Stimulated activated CD4-positive, alpha-beta T cell treated with anti-CD3 and anti-CD28 coated beads, Interleukin-15, amount 100 ng/mL, for 48 hours (primary cell): ENCODE results near the gene BBS9.
"Not testable (repeated sequence)": the region's sequence is repeated elsewhere in the genome, so short reads cannot be mapped to it uniquely, and the experiment has no call there.

ENCODE experiments used
- DNase-seq, 2 donors: peaks; one replicate each; pipeline ENCODE4 v3.0.0-alpha.2; 2020; ENCODE audit warnings: low read depth in 2 of 2

The BBS9 gene

DNA sequence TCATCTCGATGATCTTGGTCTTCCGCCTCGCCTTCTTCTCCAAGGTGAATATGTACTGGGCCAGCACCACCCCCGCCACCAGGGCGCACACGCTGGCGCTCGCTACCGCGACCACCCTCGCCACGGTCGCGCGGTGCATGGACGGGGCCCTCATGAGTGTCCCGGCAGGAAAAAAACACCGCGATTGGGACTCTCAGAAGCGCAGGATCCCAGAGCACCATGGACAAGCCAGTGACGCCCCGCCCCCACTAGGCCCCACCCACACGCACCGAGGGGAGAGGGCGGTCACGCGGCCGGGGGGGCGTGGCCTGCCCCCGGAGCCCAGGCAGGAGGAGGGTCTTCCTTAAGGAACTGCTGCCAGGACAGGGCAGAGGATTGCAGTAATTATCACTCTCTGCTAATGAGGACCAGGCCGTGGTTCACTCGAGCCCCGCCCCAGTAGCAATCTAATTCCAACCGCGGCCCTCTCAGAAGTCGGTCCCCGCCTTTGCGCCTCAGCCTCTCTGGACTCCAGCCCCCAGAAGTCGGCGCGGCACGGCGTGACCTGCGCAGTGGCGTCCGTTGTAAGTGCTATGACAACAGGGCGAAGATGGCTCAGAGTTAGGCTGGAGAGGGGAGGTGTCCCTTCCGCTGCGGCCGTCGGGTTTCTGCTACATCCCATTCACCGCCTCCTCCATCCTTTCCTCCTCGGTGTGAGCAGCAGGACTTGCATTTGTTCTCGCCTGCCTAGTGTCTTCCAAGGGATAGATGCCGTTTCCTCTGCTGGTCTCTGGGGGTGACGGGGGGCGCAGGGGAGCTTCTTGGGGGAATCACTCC is at the start of gene BBS9:
TSS of gene BBS9 (plus strand) at position 575 of the 816 bp plus-strand sequence. CDS start 16,689 bp downstream, outside the sequence.
- peak; percentile 87 to 90 for DNase-seq

DNA sequence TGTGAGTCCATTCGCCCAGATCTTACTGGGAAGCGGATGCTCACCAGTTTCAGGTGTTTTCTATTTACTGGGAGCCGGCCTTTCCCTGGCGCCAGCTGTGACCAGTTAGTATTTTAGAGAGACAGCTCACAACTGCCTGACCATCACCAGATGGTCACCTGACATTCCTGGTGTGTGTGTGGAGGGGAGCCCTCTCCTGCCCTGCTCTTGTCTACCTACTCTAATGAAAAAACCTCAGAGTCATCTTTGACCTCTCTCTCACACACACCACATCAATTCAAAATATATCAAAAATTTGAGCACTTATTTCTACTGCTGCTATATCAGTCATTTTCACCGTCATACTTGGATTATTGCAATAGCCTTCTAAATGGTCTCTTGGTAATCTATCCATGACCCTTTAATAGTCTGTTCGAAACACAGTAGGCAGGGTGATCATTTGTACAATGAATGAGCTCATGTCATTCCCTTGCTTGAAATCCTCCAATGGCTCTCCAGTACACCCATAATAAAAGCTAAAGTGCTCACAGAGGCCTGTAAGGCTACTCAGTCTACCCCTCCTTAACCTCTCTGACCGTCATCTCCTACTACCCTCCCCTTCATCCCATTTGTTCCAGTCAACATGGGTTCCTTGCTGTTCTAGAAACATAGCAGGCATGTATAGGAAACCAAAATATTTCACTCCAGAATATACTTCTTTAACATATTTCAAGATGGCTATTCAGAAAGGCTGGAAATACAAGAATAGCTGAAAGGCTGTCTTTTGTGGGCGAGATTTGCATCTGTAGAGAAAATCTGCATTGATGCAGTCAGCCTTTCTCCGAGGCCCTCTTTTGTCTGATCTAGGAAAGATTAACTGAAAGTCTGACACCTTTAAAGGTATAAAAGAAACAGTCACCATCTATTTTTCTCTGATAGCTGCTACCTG is 49.3 kb upstream of the BBS9 start:
- DNase-seq, result no peak

DNA sequence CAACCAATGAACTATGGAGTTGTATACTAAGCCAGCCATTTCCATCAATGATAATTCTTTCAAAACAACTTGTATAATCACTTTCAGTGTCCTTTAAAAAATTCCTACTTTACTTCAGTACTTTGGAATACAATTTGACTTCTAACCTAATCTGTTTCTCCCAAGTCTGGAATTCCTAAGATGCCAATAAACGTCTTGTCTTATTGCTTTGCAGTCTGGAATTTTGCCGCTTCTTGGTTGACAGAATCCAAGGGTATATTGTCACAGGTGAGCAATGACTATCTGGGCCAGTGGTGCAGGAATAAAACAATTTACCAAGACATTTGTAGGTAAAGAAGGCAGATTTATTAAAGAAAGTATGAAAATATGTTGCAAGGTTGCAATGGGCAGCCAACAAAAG is 42.0 kb upstream of the BBS9 start:
- no peak for DNase-seq

DNA sequence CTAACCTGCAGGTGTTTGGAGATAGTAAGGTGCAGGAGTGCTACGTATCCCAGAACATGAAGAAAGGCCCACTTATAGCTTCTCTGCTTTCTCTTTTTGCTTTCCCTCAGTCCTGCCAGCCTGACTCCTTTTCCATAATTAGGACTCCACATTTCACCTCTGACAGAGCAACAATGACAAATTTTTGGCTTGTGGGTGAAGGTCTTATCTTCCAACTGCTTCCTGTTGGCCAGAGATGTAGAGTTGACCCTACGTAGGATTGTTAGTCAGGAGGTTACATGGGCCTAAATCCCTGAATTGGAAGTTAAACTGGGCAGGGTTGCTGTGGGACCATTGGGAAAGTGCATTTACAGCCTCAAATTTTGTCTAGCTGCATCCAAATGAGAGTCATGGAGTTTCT is 41.5 kb upstream of the BBS9 start:
- no peak for DNase-seq

DNA sequence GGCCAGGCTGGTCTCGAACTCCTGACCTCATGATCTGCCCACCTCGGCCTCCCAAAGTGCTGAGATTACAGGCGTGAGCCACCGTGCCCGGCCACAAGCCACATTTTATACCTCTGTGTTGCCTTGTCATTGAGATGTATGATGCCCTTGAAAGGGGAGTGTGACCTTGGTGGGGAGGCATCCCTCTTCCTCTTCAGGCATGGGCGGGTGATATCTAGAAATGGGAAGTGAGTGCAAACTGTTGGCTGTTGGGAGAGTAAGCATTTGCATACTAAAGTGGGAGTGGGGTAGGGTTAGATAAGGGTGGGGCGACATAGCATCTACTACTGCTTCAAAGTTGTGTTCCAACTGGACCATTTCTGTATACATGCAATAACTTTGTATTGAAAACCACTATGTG is 40.2 kb upstream of the BBS9 start:
- no peak for DNase-seq

DNA sequence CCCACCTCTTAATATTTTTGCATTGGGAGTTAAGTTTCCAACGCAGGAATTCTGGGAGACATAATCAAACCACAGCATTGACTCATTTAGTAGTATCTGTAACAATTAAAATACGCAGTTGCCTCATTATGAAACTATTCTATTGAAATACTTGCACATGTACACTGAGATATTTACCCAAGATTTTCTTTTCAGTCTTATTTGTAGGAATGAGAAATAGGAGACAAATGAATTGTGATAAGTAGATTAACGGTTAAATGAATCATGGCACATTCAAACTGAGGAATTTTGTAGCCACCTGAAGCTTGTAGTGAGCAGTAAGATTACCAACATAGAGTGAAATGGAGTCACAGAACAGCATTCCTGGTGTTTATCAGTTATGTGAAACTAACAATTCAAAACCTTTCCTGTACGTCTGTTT is 38.2 kb upstream of the BBS9 start:
- no peak for DNase-seq

DNA sequence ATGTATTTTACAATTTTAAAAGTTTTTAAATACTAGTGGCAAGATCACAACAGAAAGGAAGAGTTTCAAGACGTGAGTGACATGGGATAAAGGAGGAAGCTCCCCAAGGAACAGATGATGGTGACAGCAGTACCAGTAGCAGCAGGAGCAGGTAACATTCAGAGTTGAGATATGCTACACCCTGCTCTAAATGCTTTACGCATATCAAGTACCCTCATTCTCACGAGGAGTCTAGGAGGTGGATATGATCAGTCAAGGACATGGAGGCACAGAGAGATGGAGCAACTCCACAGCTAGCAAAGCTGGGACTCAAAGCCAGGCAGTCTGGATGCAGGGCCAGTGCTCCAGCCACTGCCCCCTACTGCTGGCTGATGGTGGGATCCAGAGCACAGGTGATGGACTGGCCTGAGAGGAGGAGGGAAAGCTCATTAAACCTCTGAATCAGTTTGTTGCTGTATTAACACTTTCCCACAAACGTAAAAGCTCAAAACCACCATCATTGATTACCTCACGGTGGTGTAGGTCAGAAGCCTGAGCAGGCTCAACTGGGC is 37.6 kb upstream of the BBS9 start:
- DNase-seq, result no peak

DNA sequence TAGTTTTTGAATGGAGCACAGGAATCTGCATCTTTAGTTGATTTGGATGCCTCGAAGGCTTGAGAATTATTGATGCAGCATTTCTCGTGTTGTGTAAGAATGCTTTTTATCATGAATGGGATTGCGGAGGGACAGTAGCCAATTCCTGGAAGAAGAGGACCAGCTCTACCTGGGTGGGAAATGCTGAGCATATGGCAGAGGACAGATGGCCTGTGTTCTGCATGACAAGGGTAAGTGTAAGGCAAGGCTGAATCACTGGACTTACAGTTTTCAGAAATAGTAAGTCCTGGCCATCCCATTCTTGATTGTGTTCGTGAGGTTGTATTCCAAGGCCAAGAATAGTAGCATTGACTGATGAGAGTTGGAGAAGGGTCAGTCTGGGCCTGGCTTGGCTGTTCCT is 36.1 kb upstream of the BBS9 start:
- DNase-seq, result no peak

DNA sequence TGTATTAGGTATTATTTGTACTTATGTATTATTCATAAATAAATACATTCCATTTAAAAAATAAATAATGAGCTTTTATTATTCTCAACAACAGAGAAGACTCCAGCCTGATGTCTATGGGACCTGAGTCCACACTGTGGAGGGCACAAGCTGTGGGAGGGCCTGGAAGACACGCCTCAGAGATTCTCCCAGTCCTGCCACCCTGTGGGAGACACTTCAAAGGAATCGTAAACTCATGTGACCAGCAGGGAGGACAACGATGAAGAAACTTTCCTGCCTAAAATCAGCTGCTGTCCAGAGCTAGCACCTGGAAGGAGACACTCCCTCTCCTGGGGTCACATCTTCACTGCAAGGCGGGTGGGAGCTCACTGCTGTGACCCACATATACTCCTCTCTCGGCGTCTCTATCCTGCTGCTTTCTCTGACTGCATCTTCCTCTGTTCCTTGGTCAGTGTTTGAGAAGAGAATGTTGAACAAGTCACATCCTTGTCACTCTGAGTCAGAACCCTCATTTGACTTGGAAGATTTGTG is 34.6 kb upstream of the BBS9 start:
- DNase-seq, result not testable (repeated sequence)

DNA sequence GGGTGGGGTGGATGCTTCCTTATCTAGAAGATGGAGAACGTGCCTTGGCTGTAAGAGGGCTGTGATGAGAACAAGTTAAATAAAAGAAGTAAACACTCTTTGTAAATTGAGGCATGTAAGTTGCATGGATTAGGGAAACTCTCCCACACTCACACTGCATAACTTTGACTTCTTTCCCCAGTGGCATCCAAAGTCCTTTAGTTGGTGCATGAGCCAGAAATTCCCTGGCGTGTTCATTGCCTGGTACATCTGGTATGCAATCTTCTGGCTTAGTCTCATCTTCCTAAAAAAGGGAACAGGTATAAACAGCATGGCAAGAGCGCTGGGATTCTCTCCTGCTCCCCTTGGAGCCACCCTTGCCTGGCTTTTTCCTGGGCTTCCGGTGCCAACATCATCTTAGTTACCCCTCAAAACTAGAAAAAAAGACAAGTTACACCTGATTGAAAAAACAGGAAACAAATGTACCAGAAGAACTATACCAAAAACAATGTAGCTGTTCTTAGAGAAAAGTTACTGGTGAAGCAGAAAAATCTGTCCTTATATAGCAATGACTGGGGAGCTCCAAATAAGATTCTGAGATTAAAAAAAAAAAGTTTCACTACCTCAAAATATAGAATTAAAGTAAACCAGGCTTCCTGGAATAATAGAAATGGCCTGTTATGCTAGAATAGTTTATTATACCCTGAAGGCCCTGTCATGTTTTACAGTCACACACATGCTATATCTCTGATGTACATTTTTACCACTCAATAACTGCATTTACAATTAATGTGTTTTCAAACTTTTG is 30.0 kb upstream of the BBS9 start:
- no peak for DNase-seq

DNA sequence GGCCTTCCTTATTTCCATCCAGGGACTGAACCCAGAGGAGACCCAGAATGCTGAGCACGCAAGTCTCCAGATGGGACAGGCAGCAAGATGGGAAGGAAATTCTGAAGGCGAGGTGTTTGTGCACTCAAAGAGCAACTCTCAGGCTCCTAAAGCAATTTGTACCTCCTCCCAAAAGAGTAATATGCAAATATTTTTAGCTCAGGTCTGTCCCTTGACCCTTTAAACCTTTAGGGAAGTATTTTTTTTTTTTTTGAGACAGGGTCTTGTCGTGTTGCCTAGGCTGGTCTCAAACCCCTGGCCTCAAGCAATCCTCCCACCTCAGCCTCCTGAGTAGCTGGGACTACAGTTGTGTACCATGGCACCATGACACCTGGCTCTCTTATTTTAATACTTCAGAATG is 28.6 kb upstream of the BBS9 start:
- DNase-seq, result no peak

DNA sequence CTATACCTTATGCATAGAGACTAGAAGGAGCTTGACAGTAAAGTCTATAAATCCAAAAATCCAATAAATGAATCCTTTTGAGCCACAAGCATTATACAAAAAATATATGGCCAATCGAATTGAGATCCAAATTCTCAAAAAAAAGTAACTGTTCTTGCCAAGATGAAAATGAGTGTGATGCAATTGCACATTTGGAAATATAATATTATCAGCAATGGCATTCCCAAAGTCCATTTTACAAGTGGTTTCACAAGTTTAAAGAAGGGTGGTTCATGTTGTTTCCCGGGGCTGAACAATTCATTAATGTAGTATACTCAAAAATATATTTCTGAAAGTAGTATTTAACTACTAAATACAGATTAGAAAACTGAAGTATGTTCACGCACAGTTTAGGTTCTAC is 27.5 kb upstream of the BBS9 start:
- no peak for DNase-seq

DNA sequence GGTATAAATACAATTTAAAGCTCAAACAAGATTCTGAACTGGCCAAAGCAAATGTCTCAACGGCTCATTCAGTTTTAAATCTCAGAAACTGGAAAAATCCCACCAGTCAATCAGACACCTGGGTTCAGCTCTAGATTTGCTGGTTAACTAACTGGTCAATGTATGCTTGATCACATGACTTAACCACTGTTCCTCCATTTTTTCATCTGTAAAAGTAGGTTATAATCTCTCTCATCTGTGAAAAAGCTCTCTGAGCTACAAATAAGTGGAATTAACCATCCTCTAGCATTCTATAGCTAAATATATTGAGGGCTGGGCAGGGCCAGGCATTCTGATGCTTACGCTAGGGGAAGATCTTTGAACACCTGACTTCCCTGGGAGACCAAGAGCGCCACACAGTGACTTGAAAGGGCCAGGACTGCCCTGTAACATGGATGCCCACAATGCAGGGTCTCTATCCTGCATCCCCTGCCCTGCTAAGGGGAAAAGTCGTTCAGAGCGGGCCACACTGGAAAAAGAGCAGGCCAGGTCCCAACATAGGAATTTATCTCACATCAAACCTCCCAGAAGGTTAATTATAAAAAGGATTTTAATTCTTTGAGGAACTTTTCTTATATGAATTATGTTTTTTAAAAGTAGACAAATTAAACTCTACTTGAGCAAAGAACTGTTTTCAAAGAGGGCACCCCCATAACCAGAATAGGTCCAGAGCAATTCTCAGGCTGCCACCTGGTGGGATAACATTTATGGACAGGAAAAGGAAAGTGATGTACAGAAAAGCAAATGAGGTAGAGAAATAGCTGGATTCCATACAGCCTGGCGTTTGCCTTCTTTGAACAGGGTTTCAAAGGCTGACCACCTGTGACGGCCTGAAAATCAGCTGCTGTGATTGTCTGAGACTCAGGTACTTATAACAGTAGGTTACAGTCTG is 22.0 kb upstream of the BBS9 start:
- no peak for DNase-seq

DNA sequence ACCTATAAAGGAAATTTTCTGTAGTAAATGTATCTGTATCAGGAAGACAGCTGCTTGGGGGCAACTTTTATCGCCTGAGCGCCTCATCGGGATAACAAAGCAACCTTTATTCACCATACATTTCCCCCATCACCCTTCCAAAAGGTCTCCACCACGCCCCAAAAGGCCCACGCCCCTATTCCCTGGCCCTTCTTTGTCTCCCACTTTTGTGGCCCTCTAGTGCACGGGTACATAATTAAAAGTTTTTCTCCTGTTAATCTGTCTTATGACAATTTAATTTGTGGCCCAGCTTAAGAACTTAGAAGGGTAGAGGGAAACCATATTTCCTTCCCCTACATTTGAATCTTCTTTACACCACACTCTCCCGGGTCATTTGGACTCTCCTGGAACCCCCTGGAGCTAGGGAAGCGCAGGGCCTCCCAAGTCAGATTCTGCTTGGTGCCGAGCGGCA is 20.8 kb upstream of the BBS9 start:
- no peak for DNase-seq

DNA sequence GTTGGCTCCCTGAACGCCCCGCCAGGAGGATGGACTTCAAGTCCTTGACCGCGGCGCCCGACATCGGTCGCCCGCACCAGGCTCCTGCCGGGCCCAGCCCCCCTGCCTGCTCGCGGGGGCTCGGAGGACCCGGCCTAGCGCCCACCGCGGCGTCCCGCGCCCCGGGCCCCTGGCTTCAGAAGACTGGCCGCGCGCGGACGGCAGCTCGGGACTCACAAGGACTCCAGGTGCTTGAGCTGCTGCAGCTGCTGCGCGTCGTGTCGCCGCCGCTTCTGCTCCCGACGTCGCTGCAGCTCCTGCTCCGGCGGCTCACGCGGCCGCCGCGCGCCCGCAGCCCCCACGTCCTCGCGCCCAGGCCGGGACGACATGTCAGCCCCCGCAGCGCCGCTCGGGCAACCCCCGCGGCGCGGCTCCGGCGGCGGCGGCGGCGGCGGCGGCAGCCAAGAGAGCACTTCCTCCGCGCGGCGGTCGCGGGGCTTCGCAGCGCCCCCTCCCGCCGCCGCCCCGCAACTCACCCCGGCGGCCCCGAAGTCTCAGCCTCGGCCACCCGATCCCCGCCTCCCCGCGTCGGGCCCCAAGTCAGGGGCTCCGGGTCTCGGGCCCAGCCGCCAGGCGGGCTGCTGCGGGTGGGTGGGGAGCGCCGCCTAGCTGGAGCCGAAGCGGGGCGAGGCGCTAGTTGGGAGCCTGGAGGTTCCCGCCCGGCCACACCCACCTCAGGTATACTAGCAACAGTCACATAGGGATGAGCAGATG is 20.2 kb upstream of the BBS9 start, which contains the start of gene RP9:
TSS of gene RP9 (minus strand) at position 400 of the 753 bp plus-strand sequence. CDS start at position 368, 32 bp downstream.
- peak; percentile 55 to 67 for DNase-seq

DNA sequence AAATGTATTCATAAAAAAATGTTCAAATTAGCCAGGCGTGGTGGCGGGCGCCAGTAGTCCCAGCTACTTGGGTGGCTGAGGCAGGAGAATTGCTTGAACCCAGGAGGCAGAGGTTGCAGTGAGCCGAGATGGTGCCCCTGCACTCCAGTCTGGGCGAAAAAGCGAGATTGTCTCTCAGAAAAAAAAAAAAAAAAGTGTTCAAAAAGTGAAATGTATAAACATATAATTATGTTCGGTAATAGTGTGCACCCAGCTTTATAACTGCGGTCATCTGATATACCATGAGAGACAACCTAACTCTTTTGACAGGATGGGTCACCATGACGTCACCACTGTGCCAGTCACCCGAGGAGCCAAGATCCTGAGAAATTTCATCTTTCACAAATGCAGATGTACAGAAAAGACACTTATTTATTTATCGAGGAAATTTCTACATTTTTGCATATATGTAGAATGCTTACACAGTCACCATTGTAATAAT is 19.6 kb upstream of the BBS9 start:
- DNase-seq, result no peak

DNA sequence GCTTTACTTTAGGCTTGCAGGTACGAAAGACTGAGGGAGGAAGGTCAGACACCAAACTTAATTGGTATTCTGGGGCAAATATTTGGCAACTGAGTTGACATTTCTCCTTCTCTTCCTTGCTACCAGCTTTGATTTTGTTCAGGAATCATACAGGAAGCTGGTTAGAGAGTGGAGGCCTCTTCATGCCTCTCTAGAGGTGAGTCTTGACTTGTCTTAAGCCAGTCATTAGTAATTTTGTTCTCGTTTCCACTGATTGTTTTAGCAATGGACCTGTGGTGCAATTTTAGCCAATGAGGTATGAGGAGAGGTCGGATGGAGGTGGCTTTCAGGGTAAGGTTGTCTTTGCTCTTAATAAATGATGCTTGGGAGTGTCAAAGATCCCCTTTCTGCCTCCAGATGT is 17.8 kb upstream of the BBS9 start:
- no peak for DNase-seq

DNA sequence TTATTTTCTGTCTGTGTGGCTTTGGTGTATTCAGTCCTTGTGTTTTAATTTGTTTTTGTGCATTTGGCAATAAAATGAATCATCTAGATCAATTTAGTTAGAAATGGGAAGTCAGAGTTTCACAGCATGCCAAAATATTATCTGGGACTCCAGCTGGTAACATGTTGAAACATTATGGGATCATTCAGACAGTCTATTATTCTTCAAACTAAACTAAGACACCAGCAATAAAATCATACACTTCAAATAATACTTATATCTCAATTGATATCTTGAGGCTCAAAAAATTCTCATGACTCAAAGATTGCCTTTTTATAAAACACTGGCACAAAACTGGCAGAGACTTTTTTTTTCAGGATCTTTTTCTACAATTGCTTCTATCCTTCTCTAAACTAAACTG is 14.4 kb upstream of the BBS9 start:
- no peak for DNase-seq

DNA sequence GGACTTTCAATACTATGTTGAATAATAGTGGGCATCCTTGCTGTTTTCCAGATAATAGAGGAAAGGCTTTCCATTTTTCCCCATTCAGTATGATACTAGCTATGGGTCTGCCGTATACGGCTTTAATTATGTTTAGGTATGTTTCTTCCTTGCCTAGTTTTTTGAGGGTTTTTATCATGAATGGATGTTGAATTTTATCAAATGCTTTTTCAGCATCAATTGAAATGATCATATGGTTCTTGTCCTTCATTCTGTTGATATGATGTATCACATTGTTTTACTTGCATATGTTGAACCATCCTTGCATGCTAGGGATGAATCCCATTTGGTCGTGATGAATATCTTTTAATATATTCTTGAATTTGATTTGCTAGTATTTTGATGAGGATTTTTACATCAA is 11.0 kb upstream of the BBS9 start:
- DNase-seq, result no peak
